Measurements from ENCODE around the gene RAP1GAP. TPM values are rescaled to one million over a fixed set of nuclear protein-coding genes. Genes with fewer than 3 reads are reported as not detected.
A peak's percentile ranks its signal among the peaks of the same experiment; 100 is the strongest.

The RAP1GAP gene
- total and polyA plus RNA-seq, 2 of the 13 experiments (the other 11 are each of a cell fraction or from before 2014, with no cell fraction given): 11.9 to 37.5 TPM

DNA sequence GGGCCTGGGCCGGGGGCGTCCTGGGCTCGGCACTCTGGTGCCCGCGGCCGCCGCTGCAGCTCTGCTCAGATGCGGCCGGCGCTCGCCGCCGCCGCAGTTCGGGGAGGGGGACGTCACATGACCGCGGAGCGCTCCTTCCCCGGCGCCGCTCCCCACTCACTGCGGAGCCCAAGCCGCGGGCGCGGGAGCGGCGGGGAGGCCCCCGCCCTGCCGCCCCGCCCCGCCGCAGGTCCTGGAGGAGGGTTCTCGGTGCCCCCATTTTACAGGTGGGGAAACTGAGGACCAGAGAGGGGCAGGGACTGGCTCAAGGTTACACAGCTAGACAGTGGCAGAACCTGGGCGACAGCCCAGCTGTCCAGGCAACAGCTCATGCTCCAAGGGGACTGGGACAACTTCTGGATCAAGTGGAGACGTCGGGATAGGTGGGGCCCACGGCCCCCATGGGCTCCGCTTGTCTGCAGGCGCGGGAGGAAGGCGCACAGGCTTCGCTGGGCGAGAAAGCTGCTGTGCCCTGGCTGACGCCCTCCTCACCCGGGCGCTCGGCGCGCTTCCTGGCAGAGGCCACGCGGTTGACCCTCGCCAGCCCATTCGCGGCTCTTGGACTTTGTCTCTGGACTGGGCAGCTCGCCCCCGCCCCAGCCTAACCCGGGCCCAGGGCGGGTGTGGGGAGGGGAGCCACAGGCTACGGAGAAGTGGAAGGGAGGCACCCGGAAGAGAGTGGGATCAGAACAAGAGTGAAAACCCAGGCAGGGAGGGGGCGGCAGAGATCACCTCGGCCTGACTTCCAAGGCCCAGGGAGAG is at the start of gene RAP1GAP (continued):
- TF ChIP-seq ZNF781 (CRISPR knock-in tag; IDR thresholded peaks at IDR 0.05; ENCODE audit: borderline replicate concordance, not compliant biosample characterization) (peak; percentile 87), REST (IDR thresholded peaks at IDR 0.05; ENCODE audit: borderline replicate concordance in 1 of 2, low read depth in 1 of 2, low read length in 2 of 2) (no peak), THRA (CRISPR knock-in tag; IDR thresholded peaks at IDR 0.05; ENCODE audit: borderline replicate concordance) (peak; percentile 89), FOXJ3 (CRISPR knock-in tag; IDR thresholded peaks at IDR 0.05; ENCODE audit: borderline replicate concordance) (no peak), RBFOX2 (IDR thresholded peaks at IDR 0.05; ENCODE audit: low read depth, low read length) (peak; percentile 95), HOXA3 (CRISPR knock-in tag; IDR thresholded peaks at IDR 0.05) (peak; percentile 80), MIXL1 (CRISPR knock-in tag; IDR thresholded peaks at IDR 0.05) (peak; percentile 57; the same call in 1 of the 2 replicates), MNT (IDR thresholded peaks at IDR 0.05) (peak; percentile 41; the same call in 1 of the 2 replicates), ZNF460 (CRISPR knock-in tag; IDR thresholded peaks at IDR 0.05; ENCODE audit: borderline replicate concordance) (peak; percentile 78; the same call in 1 of the 2 replicates)
- TF ChIP-seq, protein P1, sequence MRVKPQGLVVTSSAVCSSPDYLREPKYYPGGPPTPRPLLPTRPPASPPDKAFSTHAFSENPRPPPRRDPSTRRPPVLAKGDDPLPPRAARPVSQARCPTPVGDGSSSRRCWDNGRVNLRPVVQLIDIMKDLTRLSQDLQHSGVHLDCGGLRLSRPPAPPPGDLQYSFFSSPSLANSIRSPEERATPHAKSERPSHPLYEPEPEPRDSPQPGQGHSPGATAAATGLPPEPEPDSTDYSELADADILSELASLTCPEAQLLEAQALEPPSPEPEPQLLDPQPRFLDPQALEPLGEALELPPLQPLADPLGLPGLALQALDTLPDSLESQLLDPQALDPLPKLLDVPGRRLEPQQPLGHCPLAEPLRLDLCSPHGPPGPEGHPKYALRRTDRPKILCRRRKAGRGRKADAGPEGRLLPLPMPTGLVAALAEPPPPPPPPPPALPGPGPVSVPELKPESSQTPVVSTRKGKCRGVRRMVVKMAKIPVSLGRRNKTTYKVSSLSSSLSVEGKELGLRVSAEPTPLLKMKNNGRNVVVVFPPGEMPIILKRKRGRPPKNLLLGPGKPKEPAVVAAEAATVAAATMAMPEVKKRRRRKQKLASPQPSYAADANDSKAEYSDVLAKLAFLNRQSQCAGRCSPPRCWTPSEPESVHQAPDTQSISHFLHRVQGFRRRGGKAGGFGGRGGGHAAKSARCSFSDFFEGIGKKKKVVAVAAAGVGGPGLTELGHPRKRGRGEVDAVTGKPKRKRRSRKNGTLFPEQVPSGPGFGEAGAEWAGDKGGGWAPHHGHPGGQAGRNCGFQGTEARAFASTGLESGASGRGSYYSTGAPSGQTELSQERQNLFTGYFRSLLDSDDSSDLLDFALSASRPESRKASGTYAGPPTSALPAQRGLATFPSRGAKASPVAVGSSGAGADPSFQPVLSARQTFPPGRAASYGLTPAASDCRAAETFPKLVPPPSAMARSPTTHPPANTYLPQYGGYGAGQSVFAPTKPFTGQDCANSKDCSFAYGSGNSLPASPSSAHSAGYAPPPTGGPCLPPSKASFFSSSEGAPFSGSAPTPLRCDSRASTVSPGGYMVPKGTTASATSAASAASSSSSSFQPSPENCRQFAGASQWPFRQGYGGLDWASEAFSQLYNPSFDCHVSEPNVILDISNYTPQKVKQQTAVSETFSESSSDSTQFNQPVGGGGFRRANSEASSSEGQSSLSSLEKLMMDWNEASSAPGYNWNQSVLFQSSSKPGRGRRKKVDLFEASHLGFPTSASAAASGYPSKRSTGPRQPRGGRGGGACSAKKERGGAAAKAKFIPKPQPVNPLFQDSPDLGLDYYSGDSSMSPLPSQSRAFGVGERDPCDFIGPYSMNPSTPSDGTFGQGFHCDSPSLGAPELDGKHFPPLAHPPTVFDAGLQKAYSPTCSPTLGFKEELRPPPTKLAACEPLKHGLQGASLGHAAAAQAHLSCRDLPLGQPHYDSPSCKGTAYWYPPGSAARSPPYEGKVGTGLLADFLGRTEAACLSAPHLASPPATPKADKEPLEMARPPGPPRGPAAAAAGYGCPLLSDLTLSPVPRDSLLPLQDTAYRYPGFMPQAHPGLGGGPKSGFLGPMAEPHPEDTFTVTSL (CRISPR knock-in tag; IDR thresholded peaks at IDR 0.05; ENCODE audit: borderline replicate concordance): peak; percentile 74
- TF ChIP-seq, protein P2, sequence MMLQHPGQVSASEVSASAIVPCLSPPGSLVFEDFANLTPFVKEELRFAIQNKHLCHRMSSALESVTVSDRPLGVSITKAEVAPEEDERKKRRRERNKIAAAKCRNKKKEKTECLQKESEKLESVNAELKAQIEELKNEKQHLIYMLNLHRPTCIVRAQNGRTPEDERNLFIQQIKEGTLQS (CRISPR knock-in tag; IDR thresholded peaks at IDR 0.05): 0 out of 2 replicates have a peak, but pooled peaks have one; percentile 29

Measured in HepG2 (cell line).